Measurements from ENCODE around the gene PFN1.

The PFN1 gene

DNA sequence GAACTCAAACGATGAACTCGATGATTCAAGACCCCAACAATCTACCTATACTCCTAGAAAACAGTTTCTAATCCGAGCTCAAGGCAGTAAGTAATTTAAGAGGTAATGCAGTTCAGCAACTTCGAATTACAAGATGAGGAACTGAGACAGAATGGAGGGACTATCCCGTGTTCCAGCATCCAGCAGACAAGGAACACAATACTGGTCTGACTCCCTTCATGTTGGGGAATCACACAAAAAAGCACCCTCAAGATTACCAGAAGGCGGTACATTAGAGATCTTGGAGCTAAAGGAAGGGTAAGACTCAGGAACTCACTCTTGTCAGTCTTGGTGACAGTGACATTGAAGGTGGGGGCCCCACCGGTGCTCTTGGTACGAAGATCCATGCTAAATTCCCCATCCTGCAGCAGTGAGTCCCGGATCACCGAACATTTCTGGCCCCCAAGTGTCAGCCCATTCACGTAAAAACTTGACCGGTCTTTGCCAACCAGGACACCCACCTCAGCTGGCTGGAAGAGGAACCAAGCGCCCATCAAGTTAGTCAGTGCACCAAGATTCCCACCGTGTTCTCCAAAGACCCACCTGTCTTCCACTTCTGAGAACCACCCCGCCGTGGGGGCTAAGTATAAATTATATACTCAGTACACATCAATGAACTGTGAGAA lies 1.9 kb downstream of the PFN1 start:
- H3K27me3 ChIP-seq (ENCODE audit: insufficient read depth, low read length): no peaks in the 10 kb centered on the region
- H2AFZ ChIP-seq (ENCODE audit: low read depth, low read length): no peak overlapping the region
- peaks cover 50% of the 10 kb centered on the region for H3K36me3 ChIP-seq (ENCODE audit: insufficient read depth, low read length)
- peaks cover 34% of the 10 kb centered on the region for H3K4me1 ChIP-seq (ENCODE audit: insufficient read depth, low read length)
- H3K9me3 ChIP-seq (ENCODE audit: low read length): no peaks in the 10 kb centered on the region
- peak overlapping the region; percentile 84 for H3K4me3 ChIP-seq (ENCODE audit: low read length)

DNA sequence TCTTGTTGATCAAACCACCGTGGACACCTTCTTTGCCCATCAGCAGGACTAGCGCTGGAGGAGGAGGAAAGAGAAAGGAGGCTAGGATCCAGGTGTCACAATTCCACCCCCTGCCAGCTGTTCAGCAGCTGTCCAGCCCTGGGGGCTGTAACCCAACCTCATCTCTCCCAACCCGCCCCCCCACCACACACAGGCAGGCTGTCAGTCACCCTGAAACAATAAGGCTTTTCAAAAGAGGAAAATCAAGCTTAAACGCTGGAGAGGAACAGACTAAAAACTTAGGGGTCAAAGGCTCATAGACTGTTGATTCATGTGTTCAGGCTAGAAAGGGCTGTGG lies 2.4 kb downstream of the PFN1 start:
- Histone ChIP-seq H3K4me3 (ENCODE audit: low read length) (no peak overlapping the region), H3K4me1 (ENCODE audit: insufficient read depth, low read length) (peaks cover 34% of the 10 kb centered on the region), H3K9me3 (ENCODE audit: low read length) (no peaks in the 10 kb centered on the region), H2AFZ (ENCODE audit: low read depth, low read length) (no peak overlapping the region), H3K27me3 (ENCODE audit: insufficient read depth, low read length) (no peaks in the 10 kb centered on the region), H3K36me3 (ENCODE audit: insufficient read depth, low read length) (peaks cover 50% of the 10 kb centered on the region)

DNA sequence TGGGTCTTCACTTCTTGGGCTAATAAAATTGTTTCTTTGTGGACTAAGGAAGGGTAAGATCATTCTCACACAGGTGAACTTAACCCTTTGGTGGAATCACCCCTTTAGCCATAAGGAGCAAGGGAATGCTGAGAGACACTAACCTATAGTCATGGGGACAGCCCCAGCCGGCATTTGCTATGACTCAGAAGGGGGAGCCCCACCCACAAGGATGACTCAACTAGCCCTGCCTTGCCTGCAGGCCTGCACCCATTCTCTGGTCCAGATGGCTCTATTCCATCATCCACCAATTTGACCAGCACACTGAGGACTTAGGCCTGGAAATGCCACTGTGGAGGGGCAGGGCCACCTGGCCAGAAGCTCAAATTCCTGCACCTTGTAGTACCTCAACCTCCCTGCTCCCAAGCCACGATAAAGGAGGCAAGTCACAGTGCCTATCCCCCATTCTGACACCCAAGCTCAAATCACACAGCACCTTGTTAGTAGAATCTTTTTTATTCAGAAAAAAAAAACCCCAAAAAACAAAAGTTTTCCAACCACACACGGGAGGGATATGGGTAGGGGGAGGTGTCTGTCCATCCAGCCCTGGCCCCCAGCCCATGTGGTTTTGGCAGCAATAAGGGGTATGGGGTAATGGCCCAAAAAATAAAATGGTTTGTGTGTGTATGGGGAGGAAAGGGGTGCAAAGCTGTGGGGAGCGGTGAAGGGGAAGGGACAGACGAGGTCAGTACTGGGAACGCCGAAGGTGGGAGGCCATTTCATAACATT lies 3.0 kb downstream of the PFN1 start:
- H2AFZ ChIP-seq (ENCODE audit: low read depth, low read length): no peak overlapping the region
- H3K36me3 ChIP-seq (ENCODE audit: insufficient read depth, low read length): peaks cover 50% of the 10 kb centered on the region
- H3K27me3 ChIP-seq (ENCODE audit: insufficient read depth, low read length): no peaks in the 10 kb centered on the region
- H3K4me1 ChIP-seq (ENCODE audit: insufficient read depth, low read length): peaks cover 30% of the 10 kb centered on the region
- no peaks in the 10 kb centered on the region for H3K9me3 ChIP-seq (ENCODE audit: low read length)
- H3K4me3 ChIP-seq (ENCODE audit: low read length): no peak overlapping the region

DNA sequence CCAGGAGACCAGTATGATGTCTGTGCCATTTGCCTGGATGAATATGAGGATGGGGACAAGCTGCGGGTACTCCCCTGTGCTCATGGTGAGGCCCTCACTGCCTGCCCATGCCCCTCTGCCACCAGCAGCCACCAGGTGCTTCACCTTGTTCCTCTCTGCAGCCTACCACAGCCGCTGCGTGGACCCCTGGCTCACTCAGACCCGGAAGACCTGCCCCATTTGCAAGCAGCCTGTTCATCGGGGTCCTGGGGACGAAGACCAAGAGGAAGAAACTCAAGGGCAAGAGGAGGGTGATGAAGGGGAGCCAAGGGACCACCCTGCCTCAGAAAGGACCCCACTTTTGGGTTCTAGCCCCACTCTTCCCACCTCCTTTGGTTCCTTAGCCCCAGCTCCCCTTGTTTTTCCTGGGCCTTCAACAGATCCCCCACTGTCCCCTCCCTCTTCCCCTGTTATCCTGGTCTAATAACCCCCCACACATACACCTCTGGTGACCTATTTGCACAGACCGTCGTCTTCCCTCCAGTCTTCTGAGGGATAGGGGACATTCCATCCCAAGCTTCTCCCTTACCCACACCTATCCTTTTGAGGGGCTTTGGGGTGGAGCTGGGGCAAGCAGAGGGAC lies 3.7 kb downstream of the PFN1 start:
- no peak overlapping the region for H3K4me3 ChIP-seq (ENCODE audit: low read length)

DNA sequence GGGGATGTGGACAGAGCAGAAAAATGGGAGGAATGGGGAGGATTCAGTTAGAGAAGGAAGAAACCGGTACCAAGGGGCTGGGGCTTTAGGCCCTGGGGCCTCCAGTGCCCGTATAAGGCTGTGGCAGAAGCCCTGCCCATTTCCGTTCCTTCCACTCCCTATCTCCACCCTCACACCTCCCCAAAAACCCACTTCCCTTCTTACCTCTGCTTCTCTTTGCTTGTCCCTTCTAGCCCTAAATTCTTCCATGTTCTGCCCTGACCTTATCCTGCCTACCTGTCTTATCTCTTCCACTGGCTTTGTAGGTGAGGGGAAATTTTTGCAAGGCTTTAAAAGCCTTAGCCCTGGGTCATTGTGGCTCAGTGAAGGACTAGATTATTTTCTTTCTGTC lies 4.2 kb downstream of the PFN1 start:
- Histone ChIP-seq H3K4me1 (ENCODE audit: insufficient read depth, low read length) (peaks cover 31% of the 10 kb centered on the region), H2AFZ (ENCODE audit: low read depth, low read length) (no peak overlapping the region), H3K27me3 (ENCODE audit: insufficient read depth, low read length) (no peaks in the 10 kb centered on the region), H3K36me3 (ENCODE audit: insufficient read depth, low read length) (peaks cover 50% of the 10 kb centered on the region), H3K9me3 (ENCODE audit: low read length) (no peaks in the 10 kb centered on the region), H3K4me3 (ENCODE audit: low read length) (no peak overlapping the region)

More for the DNA sequence above, 3.7 kb downstream of the PFN1 start:
- Histone ChIP-seq H3K27me3 (ENCODE audit: insufficient read depth, low read length) (no peaks in the 10 kb centered on the region), H3K4me1 (ENCODE audit: insufficient read depth, low read length) (peaks cover 29% of the 10 kb centered on the region), H3K36me3 (ENCODE audit: insufficient read depth, low read length) (peaks cover 50% of the 10 kb centered on the region), H3K9me3 (ENCODE audit: low read length) (no peaks in the 10 kb centered on the region), H2AFZ (ENCODE audit: low read depth, low read length) (no peak overlapping the region)

DNA sequence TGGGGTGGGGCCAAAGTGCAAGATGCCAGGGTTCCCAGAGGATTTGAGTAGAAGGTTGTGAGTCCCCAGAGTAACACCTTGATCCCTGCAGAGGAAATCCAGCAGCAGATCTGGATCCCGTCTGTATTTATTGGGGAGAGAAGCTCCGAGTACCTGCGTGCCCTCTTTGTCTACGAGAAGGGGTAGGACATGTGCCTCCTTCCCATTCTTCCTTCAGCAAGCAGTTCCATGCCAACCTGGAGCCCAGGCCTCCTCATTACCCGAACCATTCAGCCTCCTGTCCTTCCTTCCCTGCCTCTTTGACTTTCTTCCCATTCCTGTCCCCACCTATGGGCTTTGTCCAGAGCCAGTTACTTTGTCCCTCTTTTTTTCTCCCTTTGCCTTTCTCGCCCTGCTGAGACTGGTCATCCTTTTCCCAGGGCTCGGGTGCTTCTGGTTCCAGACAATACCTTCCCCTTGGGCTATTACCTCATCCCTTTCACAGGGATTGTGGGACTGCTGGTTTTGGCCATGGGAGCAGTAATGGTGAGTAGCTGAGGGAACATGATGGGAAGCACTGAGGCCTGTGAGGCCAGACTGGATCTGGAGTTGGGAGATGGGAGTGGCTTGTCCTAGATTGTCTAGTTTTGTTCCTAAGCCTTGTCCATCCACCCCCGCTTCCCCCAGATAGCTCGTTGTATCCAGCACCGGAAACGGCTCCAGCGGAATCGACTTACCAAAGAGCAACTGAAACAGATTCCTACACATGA lies 5.4 kb downstream of the PFN1 start:
- H3K4me3 ChIP-seq (ENCODE audit: low read length): no peak overlapping the region
- H3K36me3 ChIP-seq (ENCODE audit: insufficient read depth, low read length): peaks cover 55% of the 10 kb centered on the region
- no peak overlapping the region for H2AFZ ChIP-seq (ENCODE audit: low read depth, low read length)
- H3K27me3 ChIP-seq (ENCODE audit: insufficient read depth, low read length): no peaks in the 10 kb centered on the region
- peaks cover 38% of the 10 kb centered on the region for H3K4me1 ChIP-seq (ENCODE audit: insufficient read depth, low read length)
- no peaks in the 10 kb centered on the region for H3K9me3 ChIP-seq (ENCODE audit: low read length)

DNA sequence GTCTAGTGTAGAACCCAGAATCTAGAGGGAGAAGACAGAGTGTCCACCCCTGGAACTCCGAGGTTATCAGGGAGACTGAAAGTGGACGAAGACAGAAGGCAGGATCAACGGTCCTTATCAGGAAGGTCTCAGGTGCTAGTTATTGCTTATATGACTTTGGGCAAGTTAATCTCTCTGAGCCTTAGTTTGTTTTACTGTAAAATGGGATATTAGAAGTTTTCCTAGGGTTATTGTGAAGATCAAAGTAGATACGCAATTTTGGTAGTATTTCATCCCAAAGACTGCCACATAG lies 7.1 kb downstream of the PFN1 start:
- Histone ChIP-seq H2AFZ (ENCODE audit: low read depth, low read length) (no peak overlapping the region), H3K4me3 (ENCODE audit: low read length) (peak overlapping the region; percentile 72), H3K27me3 (ENCODE audit: insufficient read depth, low read length) (no peaks in the 10 kb centered on the region), H3K4me1 (ENCODE audit: insufficient read depth, low read length) (peaks cover 29% of the 10 kb centered on the region), H3K9me3 (ENCODE audit: low read length) (no peaks in the 10 kb centered on the region), H3K36me3 (ENCODE audit: insufficient read depth, low read length) (peaks cover 60% of the 10 kb centered on the region)

DNA sequence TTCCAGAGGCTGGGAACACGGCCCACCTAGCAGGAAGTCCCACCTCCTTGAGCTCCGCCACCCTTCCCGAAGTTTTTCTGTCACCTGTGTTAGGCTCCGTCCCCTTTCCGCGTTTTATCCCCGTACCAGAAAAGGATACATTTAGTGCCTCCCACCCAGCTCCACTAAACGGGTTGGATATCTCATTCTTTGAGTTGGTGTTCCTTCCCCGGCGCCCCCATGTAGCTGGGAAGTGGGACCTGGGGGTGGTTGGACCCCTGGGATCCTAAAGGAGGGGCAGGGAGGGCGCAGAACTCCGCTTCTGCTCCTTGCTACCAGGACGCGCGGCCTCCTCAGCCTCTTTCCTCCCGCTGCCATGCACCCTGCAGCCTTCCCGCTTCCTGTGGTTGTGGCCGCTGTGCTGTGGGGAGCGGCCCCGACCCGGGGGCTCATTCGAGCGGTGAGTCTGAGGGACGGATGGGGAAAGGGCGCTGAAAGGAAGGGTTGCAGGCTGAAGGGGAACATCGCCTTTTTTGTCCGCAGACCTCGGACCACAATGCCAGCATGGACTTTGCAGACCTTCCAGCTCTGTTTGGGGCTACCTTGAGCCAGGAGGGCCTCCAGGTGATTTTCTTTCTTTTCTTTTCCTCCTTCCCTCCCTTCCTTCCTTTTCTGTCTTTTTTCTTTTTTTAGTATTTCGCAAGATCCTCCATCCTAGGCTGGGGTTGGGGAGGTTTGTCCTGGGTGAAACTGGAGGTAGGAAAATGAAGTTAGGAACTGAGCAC lies 7.6 kb downstream of the PFN1 start:
- H3K27me3 ChIP-seq (ENCODE audit: insufficient read depth, low read length): no peaks in the 10 kb centered on the region
- H2AFZ ChIP-seq (ENCODE audit: low read depth, low read length): peak overlapping the region; percentile 53
- H3K9me3 ChIP-seq (ENCODE audit: low read length): no peaks in the 10 kb centered on the region
- peaks cover 24% of the 10 kb centered on the region for H3K4me1 ChIP-seq (ENCODE audit: insufficient read depth, low read length)
- peaks cover 55% of the 10 kb centered on the region for H3K36me3 ChIP-seq (ENCODE audit: insufficient read depth, low read length)
- H3K4me3 ChIP-seq (ENCODE audit: low read length): peak overlapping the region; percentile 72

DNA sequence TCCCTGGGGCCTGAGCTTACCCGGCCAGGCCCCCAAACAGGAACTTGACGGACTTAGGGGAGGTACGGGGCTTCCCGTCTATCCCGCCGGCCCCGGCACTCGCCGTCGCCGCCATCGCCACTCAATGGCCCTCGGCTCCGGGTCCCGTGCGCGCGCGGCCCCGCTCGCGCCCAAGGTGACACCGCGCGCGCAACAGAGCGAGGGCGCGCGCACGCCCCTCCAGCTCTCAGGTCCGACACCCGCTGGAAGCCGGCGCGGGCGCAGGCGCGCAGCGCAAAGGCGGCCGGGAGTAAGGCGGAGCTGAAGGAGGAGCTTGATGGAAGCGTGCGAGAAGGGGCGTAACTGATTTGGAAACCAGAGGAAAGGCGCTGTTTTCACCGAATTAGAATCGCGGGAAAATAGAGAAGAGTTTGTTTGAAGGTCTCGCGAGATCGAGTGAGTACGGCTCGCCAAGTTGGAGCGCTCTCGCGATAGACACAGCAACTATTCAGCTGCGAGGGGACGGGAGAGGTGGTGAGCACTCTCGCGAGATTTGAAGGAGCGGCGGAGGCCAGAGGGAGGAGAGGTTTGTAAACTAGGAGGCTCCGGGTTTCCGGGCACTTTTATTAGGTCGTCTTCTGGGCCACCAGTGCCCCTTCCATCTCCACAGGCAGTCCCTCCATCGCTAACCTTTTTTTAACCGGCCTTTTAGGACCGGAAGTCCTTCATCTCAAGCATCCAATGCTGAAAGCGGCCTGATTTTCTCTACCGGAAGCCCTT lies 8.4 kb downstream of the PFN1 start, which contains the start of the genes RNF167 and SLC25A11:
TSS of gene RNF167 (plus strand) at position 473 of the 759 bp plus-strand sequence. CDS start 642 bp downstream, outside the sequence.
TSS of gene SLC25A11 (minus strand) at position 251 of the 759 bp plus-strand sequence. CDS start at position 115, 136 bp downstream.
- Histone ChIP-seq H2AFZ (ENCODE audit: low read depth, low read length) (peak within 1 kb of the TSS; percentile 53), H3K4me1 (ENCODE audit: insufficient read depth, low read length) (peaks cover 20% of the 10 kb centered on the region), H3K9me3 (ENCODE audit: low read length) (no peaks in the 10 kb centered on the region), H3K36me3 (ENCODE audit: insufficient read depth, low read length) (peaks cover 47% of the 10 kb centered on the region), H3K4me3 (ENCODE audit: low read length) (peak within 1 kb of the TSS; percentile 72), H3K27me3 (ENCODE audit: insufficient read depth, low read length) (no peaks in the 10 kb centered on the region)

DNA sequence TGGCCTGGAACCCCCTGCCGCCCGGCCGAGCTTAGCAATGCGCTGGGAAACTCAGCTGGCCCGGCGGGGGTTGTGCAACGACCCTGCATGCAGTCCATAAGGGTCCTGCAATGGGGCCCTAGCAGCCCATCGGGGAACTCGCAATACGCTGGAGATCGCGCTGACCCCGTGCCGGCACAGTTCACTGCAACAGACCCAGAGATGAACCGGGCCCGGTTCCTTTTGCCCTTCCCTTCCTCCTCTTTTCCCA lies 8.9 kb downstream of the PFN1 start:
- Histone ChIP-seq H3K4me1 (ENCODE audit: insufficient read depth, low read length) (peaks cover 20% of the 10 kb centered on the region), H3K27me3 (ENCODE audit: insufficient read depth, low read length) (no peaks in the 10 kb centered on the region), H2AFZ (ENCODE audit: low read depth, low read length) (peak overlapping the region; percentile 53), H3K4me3 (ENCODE audit: low read length) (peak overlapping the region; percentile 72), H3K36me3 (ENCODE audit: insufficient read depth, low read length) (peaks cover 42% of the 10 kb centered on the region), H3K9me3 (ENCODE audit: low read length) (no peaks in the 10 kb centered on the region)

DNA sequence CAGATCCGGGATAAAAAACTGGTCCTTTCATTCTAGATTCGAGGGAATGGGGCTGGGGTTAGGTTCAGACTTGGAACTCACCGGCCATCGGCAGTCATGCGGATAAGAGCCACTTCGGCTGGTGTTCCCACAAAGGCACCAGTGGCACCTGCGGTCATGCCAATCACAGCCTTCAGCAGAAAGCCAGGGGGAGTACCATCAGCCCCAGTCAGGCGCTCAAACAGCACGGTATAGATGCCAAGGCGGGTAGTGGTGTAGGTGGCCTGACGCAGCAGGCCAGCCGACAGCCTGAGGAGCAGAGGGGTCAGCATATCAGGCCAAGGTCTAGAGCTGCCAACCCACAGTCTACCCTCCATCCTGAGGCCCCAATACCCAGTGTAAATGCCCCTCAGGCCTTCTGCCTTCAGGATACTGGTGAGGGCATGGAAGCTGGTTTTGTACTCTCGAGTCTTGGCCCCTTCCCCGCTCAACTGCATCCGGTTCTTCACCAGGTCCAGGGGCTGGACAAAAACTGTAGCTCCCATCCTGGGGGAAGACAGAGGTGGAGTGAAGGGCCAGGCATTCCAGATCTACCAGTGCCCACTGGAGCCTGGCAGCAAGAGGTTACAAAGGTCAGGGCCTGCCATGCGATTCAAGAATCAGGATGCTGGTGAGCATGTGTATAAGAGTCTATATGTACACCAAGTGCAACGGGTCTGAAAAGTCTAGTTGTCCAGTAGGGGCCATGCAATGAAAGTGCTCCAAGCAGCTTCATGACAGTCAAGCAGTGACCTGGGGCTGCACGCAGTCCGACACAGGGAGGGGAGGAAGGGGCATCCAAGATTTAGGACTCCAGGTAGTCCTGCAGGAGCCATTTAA lies 9.4 kb downstream of the PFN1 start:
- Histone ChIP-seq H3K9me3 (ENCODE audit: low read length) (no peaks in the 10 kb centered on the region), H3K36me3 (ENCODE audit: insufficient read depth, low read length) (peaks cover 37% of the 10 kb centered on the region), H2AFZ (ENCODE audit: low read depth, low read length) (peak overlapping the region; percentile 53), H3K4me1 (ENCODE audit: insufficient read depth, low read length) (peaks cover 20% of the 10 kb centered on the region), H3K27me3 (ENCODE audit: insufficient read depth, low read length) (no peaks in the 10 kb centered on the region), H3K4me3 (ENCODE audit: low read length) (peak overlapping the region; percentile 72)
